Cardiac fibroblast (primary cell): ENCODE results near the gene SGTB.
A peak's percentile ranks its signal among the peaks of the same experiment; 100 is the strongest.

Source experiments
- DNase-seq, 2 donors: peaks; one replicate each; pipeline versions ENCODE4 v3.0.0 to v3.0.0-alpha.2; 2010; ENCODE audit warnings: low read depth in 2 of 2
- H3K4me3 ChIP-seq, 2 donors: replicated peaks in 1 of 2; 1 replicate in 1 of 2; 2 replicates in 1 of 2; pipeline ENCODE4 v1.5.1; 2011; ENCODE audit warnings: low read depth in 2 of 2, low read length in 2 of 2, mild to moderate bottlenecking in 2 of 2, moderate library complexity in 1 of 2
- CTCF ChIP-seq: IDR thresholded peaks from one replicate; pipeline ENCODE4 v1.5.1; 2011; ENCODE audit warnings: low read depth, mild to moderate bottlenecking, low read length, inconsistent platforms

Gene SGTB

DNA sequence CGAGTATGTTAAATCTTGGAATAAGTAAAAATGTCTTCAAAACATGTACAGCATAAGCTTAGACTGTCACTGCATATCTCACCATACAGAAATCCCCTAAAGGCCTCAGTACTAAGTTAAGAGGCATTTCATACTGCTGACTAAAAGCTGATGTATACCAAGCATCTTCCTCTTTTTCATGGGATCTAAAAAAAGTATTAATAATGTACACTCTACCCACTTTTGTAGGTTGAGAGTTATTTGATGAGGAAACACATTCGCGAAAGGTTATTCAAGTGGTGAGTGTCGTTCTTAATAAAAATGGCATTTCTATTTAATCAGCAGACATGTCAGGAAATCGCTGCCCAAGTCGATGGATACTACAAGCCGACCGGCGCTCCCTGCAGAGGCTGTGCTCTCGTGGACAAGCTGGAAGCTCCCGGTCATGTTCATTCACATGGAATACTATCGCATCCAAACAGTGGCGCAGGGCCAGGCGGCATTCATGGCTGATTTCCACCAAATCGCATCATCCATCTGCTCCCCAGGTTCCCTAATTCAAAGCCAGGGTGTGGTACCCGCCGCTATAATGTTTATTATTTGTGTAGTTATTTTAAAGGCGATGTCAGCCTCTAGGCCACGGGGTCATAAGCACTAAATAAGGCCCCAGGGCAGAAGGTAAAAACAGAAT lies 724 bp downstream of the SGTB start:
- H3K4me3 ChIP-seq, result peak overlapping the region; percentile 83 to 96
- no peak for TF ChIP-seq CTCF
- DNase-seq, result peak; percentile 61 to 70

DNA sequence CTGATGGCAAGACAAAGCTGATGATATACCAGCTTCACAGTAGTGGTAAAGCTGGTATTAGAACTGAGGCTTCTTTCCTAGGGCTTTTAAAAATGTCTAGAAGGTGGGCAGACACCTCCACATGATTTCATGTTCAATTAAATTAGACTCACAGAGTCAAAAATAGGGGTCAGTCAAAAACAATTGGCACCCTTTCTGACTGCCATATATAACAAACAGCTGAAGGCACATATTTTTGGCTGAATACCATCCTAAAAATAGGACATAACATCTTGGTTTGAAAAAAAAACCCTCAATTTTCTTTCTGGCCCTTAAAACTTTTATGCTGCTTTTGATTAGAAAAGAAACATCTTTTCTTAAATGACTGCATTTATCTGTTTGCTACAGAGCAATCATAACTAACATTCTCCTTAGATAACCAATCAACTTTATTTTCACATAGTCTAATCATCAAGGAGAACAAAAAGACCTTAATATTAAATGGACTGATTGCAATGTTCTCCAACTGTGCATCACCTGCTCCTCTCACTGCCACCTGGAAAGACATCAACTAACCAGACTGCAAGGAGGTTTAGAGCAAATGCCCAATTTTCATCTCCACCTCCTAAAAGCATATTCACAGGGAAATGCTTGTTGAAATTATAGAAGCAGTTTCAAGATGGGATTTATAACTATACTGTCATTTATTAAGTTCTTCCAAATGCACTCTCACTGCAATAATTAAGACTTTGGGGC lies 3.2 kb downstream of the SGTB start:
- no peak for TF ChIP-seq CTCF
- H3K4me3 ChIP-seq, result no peak overlapping the region
- DNase-seq, result no peak

DNA sequence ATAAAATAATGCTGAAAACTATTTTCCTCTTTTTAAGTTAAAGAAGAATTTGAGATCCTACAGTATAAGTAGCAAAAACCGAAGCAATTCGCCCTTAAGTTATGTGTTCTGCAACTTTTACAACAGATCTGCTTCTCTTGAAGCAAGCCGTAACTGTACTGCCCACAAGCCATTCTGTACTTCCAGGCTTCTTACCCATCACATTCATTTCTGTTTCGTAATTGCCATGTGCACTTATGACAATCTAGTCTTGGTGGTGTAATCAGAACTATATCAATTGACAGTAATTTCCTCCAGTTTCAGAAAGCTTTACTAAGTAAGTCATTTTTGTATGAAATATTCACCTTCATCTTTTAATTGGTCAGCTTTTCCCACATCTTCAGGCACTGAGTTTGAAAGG lies 13.8 kb downstream of the SGTB start:
- H3K4me3 ChIP-seq, result no peak overlapping the region
- DNase-seq, result no peak
- TF ChIP-seq CTCF, result no peak

DNA sequence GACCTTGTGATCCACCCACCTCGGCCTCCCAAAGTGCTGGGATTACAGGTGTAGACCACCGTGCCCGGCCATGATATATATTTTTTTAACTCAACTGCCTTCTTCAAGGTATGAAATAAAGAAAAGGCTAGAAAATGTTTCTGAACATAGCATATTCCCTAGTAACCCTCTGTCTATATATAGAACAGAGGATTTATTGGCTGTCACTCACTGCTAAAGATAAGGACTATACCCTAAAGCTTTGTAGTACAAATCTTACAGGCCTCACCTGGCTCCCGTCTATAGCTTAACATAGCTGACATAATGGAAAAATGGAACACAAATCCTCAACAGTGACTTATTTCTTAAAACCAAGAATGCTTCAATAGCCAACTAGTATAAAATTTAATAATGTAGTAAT lies 14.2 kb downstream of the SGTB start:
- no peak overlapping the region for H3K4me3 ChIP-seq
- no peak for TF ChIP-seq CTCF
- DNase-seq, result no peak

- H3K4me3 ChIP-seq, result no peak overlapping the region
- TF ChIP-seq CTCF, result no peak
- no peak for DNase-seq
These were observed 17.2 kb downstream of the SGTB start for GRCh38 chr5:65704621-65705239.

DNA sequence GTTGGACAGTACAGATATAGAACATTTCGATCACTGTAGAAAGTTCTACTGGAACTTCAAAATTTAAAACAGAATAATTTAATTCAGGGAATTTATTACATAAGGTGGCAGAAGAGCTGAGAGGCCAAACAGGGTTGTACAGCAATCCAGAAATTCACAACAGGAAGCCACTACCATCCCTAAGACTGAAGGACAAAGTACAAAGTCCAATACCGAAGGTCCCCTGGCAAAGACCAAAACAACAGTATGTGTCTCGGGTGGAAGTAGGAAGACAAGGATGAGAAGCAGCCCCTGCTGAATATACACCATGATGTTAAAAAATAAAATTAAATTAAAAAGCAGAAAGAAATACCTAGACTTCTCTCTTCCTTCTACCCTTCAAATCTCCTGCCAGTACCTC lies 19.9 kb downstream of the SGTB start:
- no peak overlapping the region for H3K4me3 ChIP-seq
- no peak for TF ChIP-seq CTCF
- no peak for DNase-seq
